Astrocyte of the cerebellum (primary cell): ENCODE results near the gene CACNG3.

ENCODE experiments used
- DNase-seq: peaks from one replicate; pipeline ENCODE4 v3.0.0-alpha.2; 2011; ENCODE audit warnings: low read depth
- H3K4me3 ChIP-seq: 2 replicates; pipeline ENCODE4 v1.5.1; 2011; ENCODE audit warnings: mild to moderate bottlenecking, low read depth, low read length, moderate library complexity
- CTCF ChIP-seq: IDR thresholded peaks from 2 replicates; pipeline ENCODE4 v1.5.1; 2012; ENCODE audit warnings: low read length, low read depth, moderate library complexity, mild to moderate bottlenecking; ENCODE audit errors: missing control alignments
- in situ Hi-C: cut with HindIII; loops from 2 replicates; pipeline ENCODE4 v1.10.0; 2017; ENCODE audit warnings: low sequenced_read_pairs

The CACNG3 gene

GRCh38 chr16:24359490-24359889, 103.4 kb downstream of the CACNG3 start:
- DNase-seq: no peak
- in situ Hi-C loops: no loop called here
- H3K4me3 ChIP-seq: no peak overlapping the region
- TF ChIP-seq CTCF: no peak

GRCh38 chr16:24360936-24361335, 104.8 kb downstream of the CACNG3 start:
- no peak overlapping the region for H3K4me3 ChIP-seq
- in situ Hi-C loops: no loop called here
- DNase-seq: no peak
- no peak for TF ChIP-seq CTCF

- H3K4me3 ChIP-seq: no peak overlapping the region
- TF ChIP-seq CTCF: no peak
- in situ Hi-C loops: no loop called here
- DNase-seq: no peak
Measured at GRCh38 chr16:24364596-24364995, 108.5 kb downstream of the CACNG3 start.

GRCh38 chr16:24367186-24367710, 111.1 kb downstream of the CACNG3 start:
- no peak overlapping the region for H3K4me3 ChIP-seq
- no peak for TF ChIP-seq CTCF
- in situ Hi-C loops: no loop called here
- no peak for DNase-seq

GRCh38 chr16:24372824-24373223, 116.7 kb downstream of the CACNG3 start:
- H3K4me3 ChIP-seq: no peak overlapping the region
- no peak for TF ChIP-seq CTCF
- no peak for DNase-seq
- in situ Hi-C loops: no loop called here

GRCh38 chr16:24378999-24379398, 122.9 kb downstream of the CACNG3 start:
- TF ChIP-seq CTCF: no peak
- H3K4me3 ChIP-seq: no peak overlapping the region
- in situ Hi-C loops: no loop called here
- no peak for DNase-seq
